CD4-positive, alpha-beta T cell treated with Interleukin-2 at 100 ng/mL for 4 hours (primary cell): ENCODE measurements around the gene PDE3A.

Source experiments
- DNase-seq: peaks from one replicate; pipeline ENCODE4 v3.0.0-alpha.2; 2020; ENCODE audit warnings: low spot score

PDE3A gene

GRCh38 chr12:20424841-20425240, 56.5 kb downstream of the PDE3A start:
- DNase-seq, result no peak

- no peak for DNase-seq
These were observed 57.9 kb downstream of the PDE3A start for GRCh38 chr12:20426191-20426590.

- DNase-seq, result no peak
These were observed 58.6 kb downstream of the PDE3A start for GRCh38 chr12:20426957-20427356.

- no peak for DNase-seq
These were observed 61.5 kb downstream of the PDE3A start for GRCh38 chr12:20429852-20430251.

GRCh38 chr12:20432290-20432689, 64.0 kb downstream of the PDE3A start:
- no peak for DNase-seq

GRCh38 chr12:20434996-20435395, 66.7 kb downstream of the PDE3A start:
- no peak for DNase-seq

GRCh38 chr12:20436316-20436715, 68.0 kb downstream of the PDE3A start:
- DNase-seq, result no peak

GRCh38 chr12:20438299-20438779, 70.0 kb downstream of the PDE3A start:
- no peak for DNase-seq

- DNase-seq, result no peak
These were observed 71.3 kb downstream of the PDE3A start for GRCh38 chr12:20439626-20440025.

- no peak for DNase-seq
These were observed 72.1 kb downstream of the PDE3A start for GRCh38 chr12:20440408-20440807.

- no peak for DNase-seq
These were observed 74.0 kb downstream of the PDE3A start for GRCh38 chr12:20442322-20442721.

- DNase-seq, result no peak
These were observed 74.9 kb downstream of the PDE3A start for GRCh38 chr12:20443255-20443654.

GRCh38 chr12:20443792-20444191, 75.5 kb downstream of the PDE3A start:
- no peak for DNase-seq

- DNase-seq, result no peak
These were observed 76.3 kb downstream of the PDE3A start for GRCh38 chr12:20444595-20445170.

- no peak for DNase-seq
These were observed 77.3 kb downstream of the PDE3A start for GRCh38 chr12:20445687-20446086.

GRCh38 chr12:20446836-20447235, 78.5 kb downstream of the PDE3A start:
- no peak for DNase-seq

- DNase-seq, result no peak
These were observed 80.4 kb downstream of the PDE3A start for GRCh38 chr12:20448781-20449180.

GRCh38 chr12:20450591-20451180, 82.3 kb downstream of the PDE3A start:
- DNase-seq, result no peak

GRCh38 chr12:20451761-20452160, 83.4 kb downstream of the PDE3A start:
- DNase-seq, result no peak

- DNase-seq, result no peak
These were observed 84.2 kb downstream of the PDE3A start for GRCh38 chr12:20452496-20453010.

GRCh38 chr12:20453756-20454310, 85.5 kb downstream of the PDE3A start:
- DNase-seq, result no peak

GRCh38 chr12:20455001-20455706, 86.8 kb downstream of the PDE3A start:
- no peak for DNase-seq

GRCh38 chr12:20457582-20457981, 89.2 kb downstream of the PDE3A start:
- no peak for DNase-seq
